Measurements from ENCODE around the gene NUDT13. TPM values are rescaled to one million over a fixed set of nuclear protein-coding genes. Genes with fewer than 3 reads are reported as not detected.

The NUDT13 gene
- total and polyA plus RNA-seq, 2 of the 8 experiments (the other 6 are each of a cell fraction or from before 2014, with no cell fraction given) = 1.5 to 1.9 TPM

- Histone ChIP-seq H4K20me1 (replicated peaks in 1 of 2; ENCODE audit: control insufficient read depth in 1 of 2, insufficient read depth in 2 of 2, low read length in 2 of 2) (no peaks in the 10 kb centered on the region), H3K27ac (ENCODE audit: low read depth, low read length) (no peak overlapping the region), H3K14ac (ENCODE audit: insufficient read length) (no peak overlapping the region), H2AK5ac (ENCODE audit: low read depth, low read length) (no peak overlapping the region), H3K4me2 (ENCODE audit: insufficient read depth in 1 of 2, low read depth in 2 of 2, low read length in 2 of 2) (no peak overlapping the region), H2BK20ac (ENCODE audit: low read length) (no peak overlapping the region), H4K5ac (ENCODE audit: insufficient read length, low read depth, low read length) (no peak overlapping the region), H3K9ac (replicated peaks in 1 of 4; ENCODE audit: extremely low read depth in 1 of 4, low read depth in 3 of 4, low read length in 3 of 4) (no peak overlapping the region), H2AFZ (ENCODE audit: low read length) (no peak overlapping the region), H3K4ac (replicated peaks; ENCODE audit: insufficient read length, low read depth, low read length) (no peak overlapping the region), H2BK15ac (ENCODE audit: low read length) (no peak overlapping the region), H3K36me3 (ENCODE audit: control insufficient read depth in 2 of 4, insufficient read depth in 4 of 4, low read length in 3 of 4) (no peaks in the 10 kb centered on the region), H2BK12ac (ENCODE audit: low read depth, low read length) (no peak overlapping the region), H3K9me3 (ENCODE audit: insufficient read depth in 2 of 2, low read depth in 1 of 2, low read length in 1 of 2) (no peaks in the 10 kb centered on the region), H3K27me3 (replicated peaks in 1 of 4; ENCODE audit: control insufficient read depth in 3 of 4, extremely low read depth in 1 of 4, insufficient read depth in 3 of 4, low read length in 3 of 4) (no peaks in the 10 kb centered on the region), H3K4me1 (replicated peaks in 1 of 4; ENCODE audit: control insufficient read depth in 3 of 4, insufficient read depth in 4 of 4, low read length in 3 of 4) (peaks cover 0 to 3% (median 2%) of the 10 kb centered on the region in 4 experiments; a peak in 1 of 7 replicates), H3K4me3 (ENCODE audit: extremely low read depth in 1 of 4, insufficient read depth in 2 of 4, low read depth in 3 of 4, low read length in 4 of 4) (no peak overlapping the region), H4K91ac (replicated peaks; ENCODE audit: insufficient read length, low read length) (no peak overlapping the region), H3K23ac (ENCODE audit: insufficient read length) (no peak overlapping the region), H3K79me1 (ENCODE audit: low read depth, low read length) (no peaks in the 10 kb centered on the region), H4K8ac (ENCODE audit: extremely low read depth, insufficient read depth, low read length) (no peak overlapping the region), H2BK120ac (replicated peaks; ENCODE audit: low read depth, low read length) (no peak overlapping the region), H2BK5ac (ENCODE audit: low read depth, low read length) (no peak overlapping the region), H3K79me2 (ENCODE audit: control insufficient read depth in 1 of 2, insufficient read depth in 2 of 2, low read length in 2 of 2) (no peaks in the 10 kb centered on the region), H3K18ac (ENCODE audit: extremely low read depth, low read length) (no peak overlapping the region), H3K23me2 (ENCODE audit: low read depth, low read length) (no peaks in the 10 kb centered on the region), H3K56ac (replicated peaks; ENCODE audit: insufficient read length, low read depth, low read length) (no peak overlapping the region)
- no peak for DNase-seq (ENCODE audit: low read depth in 1 of 2, low spot score in 2 of 2)
- WGBS, 2 experiments (ENCODE audit: extremely low coverage in 1 of 2, insufficient coverage in 1 of 2, insufficient read length in 1 of 2, insufficient replicate concordance in 2 of 2, low coverage in 1 of 2, low lambda C conversion rate in 2 of 2, missing lambda C conversion rate in 1 of 2) = 94% methylated on average over 1 of the region's 1 CpG; no CpG with 5 or more reads in 1 of the 2 experiments
- TF ChIP-seq TAF7 (optimal IDR thresholded peaks at IDR 0.05; ENCODE audit: borderline replicate concordance, low read depth, low read length) (no peak), CHD2 (IDR thresholded peaks at IDR 0.05; ENCODE audit: low read length) (no peak), JUN (IDR thresholded peaks at IDR 0.05; ENCODE audit: low read depth, low read length) (no peak), CEBPB (IDR thresholded peaks at IDR 0.05; ENCODE audit: low read depth, low read length) (no peak), CTBP2 (IDR thresholded peaks at IDR 0.05; ENCODE audit: borderline replicate concordance, insufficient read depth, insufficient read length, low read length) (no peak), ASH2L (IDR thresholded peaks at IDR 0.05; ENCODE audit: low read length) (no peak), ZNF274 (IDR thresholded peaks at IDR 0.05; ENCODE audit: borderline replicate concordance, extremely low read depth, low read length) (no peak), RNF2 (IDR thresholded peaks at IDR 0.05; ENCODE audit: borderline replicate concordance, low read depth, low read length, missing control alignments, poor library complexity, severe bottlenecking) (no peak), HDAC6 (IDR thresholded peaks at IDR 0.05; ENCODE audit: low read depth, low read length) (no peak), POLR2AphosphoS5 (IDR thresholded peaks at IDR 0.05; ENCODE audit: low read depth, low read length) (no peak), CBX8 (IDR thresholded peaks at IDR 0.05; ENCODE audit: borderline replicate concordance, low read depth, low read length) (no peak)
- POLR2A ChIA-PET (ENCODE audit: partially characterized antibody) = interaction anchor here (1.3 kb wide), 1 partner anchor 10 kb away, joined by 4 read pairs; no protein-coding TSS in a partner anchor
- CTCF ChIA-PET (ENCODE audit: partially characterized antibody) = interaction anchor here (0.6 kb wide), 1 partner anchor 208 kb away, joined by 3 read pairs; no protein-coding TSS in a partner anchor
- FAIRE-seq = no peak
These were observed 5.8 kb downstream of the NUDT13 start for GRCh38 chr10:73116017-73116416.
